Measurements from ENCODE around the gene BOLA3.
"Not testable (repeated sequence)": the region's sequence is repeated elsewhere in the genome, so short reads cannot be mapped to it uniquely, and the experiment has no call there.

The BOLA3 gene

GRCh38 chr2:74099835-74100234 is 47.9 kb downstream of the BOLA3 start:
- H3K27ac Mint-ChIP-seq: no peak overlapping the region
- H3K4me1 Mint-ChIP-seq: peaks cover 6% of the 10 kb centered on the region
- H3K4me3 Mint-ChIP-seq: no peak overlapping the region
- no peaks in the 10 kb centered on the region for H3K27me3 Mint-ChIP-seq
- no peaks in the 10 kb centered on the region for H3K9me3 Mint-ChIP-seq
- H3K36me3 Mint-ChIP-seq: peaks cover 16% of the 10 kb centered on the region

- no peaks in the 10 kb centered on the region for H3K9me3 Mint-ChIP-seq
- no peak overlapping the region for H3K4me3 Mint-ChIP-seq
- no peaks in the 10 kb centered on the region for H3K27me3 Mint-ChIP-seq
- H3K36me3 Mint-ChIP-seq: peaks cover 21% of the 10 kb centered on the region
- peaks cover 6% of the 10 kb centered on the region for H3K4me1 Mint-ChIP-seq
- H3K27ac Mint-ChIP-seq: no peak overlapping the region
These were observed 48.4 kb downstream of the BOLA3 start for GRCh38 chr2:74099271-74099670.

- H3K9me3 Mint-ChIP-seq: no peaks in the 10 kb centered on the region
- H3K4me1 Mint-ChIP-seq: no peaks in the 10 kb centered on the region
- H3K36me3 Mint-ChIP-seq: peaks cover 22% of the 10 kb centered on the region
- no peak overlapping the region for H3K4me3 Mint-ChIP-seq
- H3K27ac Mint-ChIP-seq: peak overlapping the region; percentile 32
- no peaks in the 10 kb centered on the region for H3K27me3 Mint-ChIP-seq
These were observed 50.1 kb downstream of the BOLA3 start for GRCh38 chr2:74097574-74097973.

- Mint-ChIP-seq H3K4me3 (no peak overlapping the region), H3K4me1 (no peaks in the 10 kb centered on the region), H3K27me3 (no peaks in the 10 kb centered on the region), H3K27ac (peak overlapping the region; percentile 65), H3K9me3 (no peaks in the 10 kb centered on the region), H3K36me3 (peaks cover 22% of the 10 kb centered on the region)
These were observed 51.7 kb downstream of the BOLA3 start for GRCh38 chr2:74096052-74096451.

GRCh38 chr2:74095632-74096031 is 52.1 kb downstream of the BOLA3 start:
- no peaks in the 10 kb centered on the region for H3K4me1 Mint-ChIP-seq
- no peak overlapping the region for H3K4me3 Mint-ChIP-seq
- peaks cover 22% of the 10 kb centered on the region for H3K36me3 Mint-ChIP-seq
- H3K9me3 Mint-ChIP-seq: no peaks in the 10 kb centered on the region
- H3K27me3 Mint-ChIP-seq: no peaks in the 10 kb centered on the region
- no peak overlapping the region for H3K27ac Mint-ChIP-seq

GRCh38 chr2:74094291-74094690 is 53.4 kb downstream of the BOLA3 start:
- Mint-ChIP-seq H3K27ac (peak overlapping the region; percentile 87), H3K4me1 (no peaks in the 10 kb centered on the region), H3K9me3 (no peaks in the 10 kb centered on the region), H3K36me3 (peaks cover 20% of the 10 kb centered on the region), H3K4me3 (no peak overlapping the region), H3K27me3 (no peaks in the 10 kb centered on the region)

- no peak overlapping the region for H3K4me3 Mint-ChIP-seq
- H3K27ac Mint-ChIP-seq: peak overlapping the region; percentile 87
- no peaks in the 10 kb centered on the region for H3K4me1 Mint-ChIP-seq
- H3K9me3 Mint-ChIP-seq: no peaks in the 10 kb centered on the region
- peaks cover 19% of the 10 kb centered on the region for H3K36me3 Mint-ChIP-seq
- no peaks in the 10 kb centered on the region for H3K27me3 Mint-ChIP-seq
These were observed 53.9 kb downstream of the BOLA3 start for GRCh38 chr2:74093840-74094239.

- Mint-ChIP-seq H3K4me3 (no peak overlapping the region), H3K9me3 (no peaks in the 10 kb centered on the region), H3K4me1 (no peaks in the 10 kb centered on the region), H3K27me3 (no peaks in the 10 kb centered on the region), H3K36me3 (peaks cover 19% of the 10 kb centered on the region), H3K27ac (no peak overlapping the region)
These were observed 54.3 kb downstream of the BOLA3 start for GRCh38 chr2:74093426-74093825.

GRCh38 chr2:74092275-74092674 is 55.4 kb downstream of the BOLA3 start:
- peaks cover 16% of the 10 kb centered on the region for H3K36me3 Mint-ChIP-seq
- H3K4me1 Mint-ChIP-seq: no peaks in the 10 kb centered on the region
- H3K27ac Mint-ChIP-seq: no peak overlapping the region
- H3K9me3 Mint-ChIP-seq: no peaks in the 10 kb centered on the region
- H3K27me3 Mint-ChIP-seq: no peaks in the 10 kb centered on the region
- no peak overlapping the region for H3K4me3 Mint-ChIP-seq

- no peak overlapping the region for H3K4me3 Mint-ChIP-seq
These were observed 56.3 kb downstream of the BOLA3 start for GRCh38 chr2:74091391-74091790.

GRCh38 chr2:74089816-74090745 is 57.6 kb downstream of the BOLA3 start:
- H3K4me1 Mint-ChIP-seq: no peaks in the 10 kb centered on the region
- H3K36me3 Mint-ChIP-seq: peaks cover 11% of the 10 kb centered on the region
- H3K27me3 Mint-ChIP-seq: no peaks in the 10 kb centered on the region
- no peak overlapping the region for H3K4me3 Mint-ChIP-seq
- peak overlapping the region; percentile 31 for H3K27ac Mint-ChIP-seq
- no peaks in the 10 kb centered on the region for H3K9me3 Mint-ChIP-seq

More at GRCh38 chr2:74091391-74091790, 56.3 kb downstream of the BOLA3 start:
- Mint-ChIP-seq H3K27me3 (no peaks in the 10 kb centered on the region), H3K4me1 (no peaks in the 10 kb centered on the region), H3K27ac (peak overlapping the region; percentile 1), H3K9me3 (no peaks in the 10 kb centered on the region), H3K36me3 (peaks cover 15% of the 10 kb centered on the region)

- not testable (repeated sequence) for H3K4me1 Mint-ChIP-seq, H3K27me3 Mint-ChIP-seq, H3K9me3 Mint-ChIP-seq, H3K4me3 Mint-ChIP-seq, H3K36me3 Mint-ChIP-seq, H3K27ac Mint-ChIP-seq
These were observed 59.0 kb downstream of the BOLA3 start for GRCh38 chr2:74088676-74089075.

- no peaks in the 10 kb centered on the region for H3K27me3 Mint-ChIP-seq
- no peak overlapping the region for H3K4me3 Mint-ChIP-seq
- H3K9me3 Mint-ChIP-seq: no peaks in the 10 kb centered on the region
- H3K27ac Mint-ChIP-seq: no peak overlapping the region
- no peaks in the 10 kb centered on the region for H3K4me1 Mint-ChIP-seq
- H3K36me3 Mint-ChIP-seq: peaks cover 3% of the 10 kb centered on the region
These were observed 60.0 kb downstream of the BOLA3 start for GRCh38 chr2:74087696-74088095.

GRCh38 chr2:74086021-74086420 is 61.7 kb downstream of the BOLA3 start:
- peaks cover 9% of the 10 kb centered on the region for H3K36me3 Mint-ChIP-seq

More at GRCh38 chr2:74086021-74086420, 61.7 kb downstream of the BOLA3 start:
- no peaks in the 10 kb centered on the region for H3K27me3 Mint-ChIP-seq
- H3K27ac Mint-ChIP-seq: no peak overlapping the region
- no peak overlapping the region for H3K4me3 Mint-ChIP-seq
- H3K4me1 Mint-ChIP-seq: no peaks in the 10 kb centered on the region
- no peaks in the 10 kb centered on the region for H3K9me3 Mint-ChIP-seq

Data from activated naive CD4-positive, alpha-beta T cell treated with anti-CD3 and anti-CD28 coated beads, Interleukin-2, amount 50 U/mL, for 24 hours (primary cell).